ENCODE results near the gene TRIL.

GRCh38 chr7:28986028-28986764 is 28.1 kb upstream of the TRIL start:
- TF ChIP-seq CTCF (conservative IDR thresholded peaks at IDR 0.05) (no peak), ZFX (IDR thresholded peaks at IDR 0.05) (no peak)

All from C4-2B (cell line).